AG04449 (cell line): ENCODE results near the gene M1AP.

Experiments used
- CTCF ChIA-PET: fragments of 350-600 bp; formaldehyde crosslinking; extraction: SDS; loops from one replicate; lab custom pipeline; 2021; ENCODE audit warnings: antibody characterized with exemption; lab: Yijun Ruan, JAX
- POLR2A ChIA-PET: fragments of 400-600, 350-600 bp; formaldehyde crosslinking; extraction: SDS; loops from one replicate; lab custom pipeline; 2020; ENCODE audit warnings: antibody characterized with exemption, inconsistent platforms; lab: Yijun Ruan, JAX
- DNase-seq: peaks from one replicate; pipeline ENCODE4 v3.0.0-alpha.2; 2010; ENCODE audit warnings: low read depth, low spot score
- H3K4me3 ChIP-seq: 2 replicates; pipeline ENCODE4 v1.5.1; 2011; ENCODE audit warnings: low read depth, mild to moderate bottlenecking, control low read depth, low read length
- CTCF ChIP-seq: IDR thresholded peaks from one replicate; pipeline ENCODE4 v1.5.1; 2011; ENCODE audit warnings: mild to moderate bottlenecking, moderate library complexity, low read length, control low read depth, inconsistent platforms; ENCODE audit not compliant: insufficient read depth; ENCODE audit errors: missing control alignments

The M1AP gene

GRCh38 chr2:74628538-74629105 lies 19.5 kb downstream of the M1AP start:
- TF ChIP-seq CTCF: no peak
- ChIA-PET CTCF (interaction anchor here (1.0 to 1.4 kb wide), 2 partner anchors 41 to 42 kb away, joined by 3 read pairs; no protein-coding TSS in a partner anchor), POLR2A (no interaction called here)
- H3K4me3 ChIP-seq: no peak overlapping the region
- DNase-seq: no peak

GRCh38 chr2:74625658-74626425 lies 22.3 kb downstream of the M1AP start:
- DNase-seq: no peak
- ChIA-PET POLR2A (no interaction called here), CTCF (interaction anchor here (0.7 to 1.4 kb wide), 2 partner anchors 38 to 290 kb away, joined by 3 to 4 read pairs; no protein-coding TSS in a partner anchor)
- no peak for TF ChIP-seq CTCF
- H3K4me3 ChIP-seq: no peak overlapping the region

GRCh38 chr2:74620671-74621070 lies 27.5 kb downstream of the M1AP start:
- ChIA-PET CTCF (no interaction called here), POLR2A (no interaction called here)
- no peak for TF ChIP-seq CTCF
- DNase-seq: no peak
- no peak overlapping the region for H3K4me3 ChIP-seq

GRCh38 chr2:74619651-74620297 lies 28.4 kb downstream of the M1AP start:
- no peak for DNase-seq
- no peak overlapping the region for H3K4me3 ChIP-seq
- POLR2A ChIA-PET: no interaction called here
- no peak for TF ChIP-seq CTCF
- CTCF ChIA-PET: no interaction called here

GRCh38 chr2:74618410-74619083 lies 29.6 kb downstream of the M1AP start:
- DNase-seq: no peak
- no peak for TF ChIP-seq CTCF
- no peak overlapping the region for H3K4me3 ChIP-seq
- ChIA-PET POLR2A (no interaction called here), CTCF (interaction anchor here (1.0 kb wide), 1 partner anchor 13 kb away, joined by 3 read pairs; no protein-coding TSS in a partner anchor)
